ENCODE results near the gene CHAC2.

Gene CHAC2

GRCh38 chr2:53778536-53779162 lies 11.0 kb downstream of the CHAC2 start:
- DNase-seq (ENCODE audit: low read depth): no peak

DNA sequence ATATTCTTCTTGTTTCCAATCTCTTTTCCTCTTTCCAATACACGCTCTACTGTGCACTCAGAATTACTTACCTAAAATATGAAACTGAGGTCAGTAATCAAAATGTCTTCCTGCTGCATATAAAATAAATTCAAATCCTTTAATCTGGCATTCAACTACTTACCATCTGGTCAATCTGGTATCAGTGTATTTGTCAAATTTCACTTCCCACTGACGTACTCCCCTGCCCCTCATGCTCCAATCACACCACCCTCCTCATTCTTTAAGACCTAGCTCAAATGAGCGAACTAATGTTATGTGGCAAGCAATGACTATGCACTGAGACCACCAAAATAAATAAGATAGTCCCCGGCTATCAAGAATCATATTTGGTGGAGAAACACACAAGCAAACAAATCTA lies 12.5 kb downstream of the CHAC2 start:
- no peak for DNase-seq (ENCODE audit: low read depth)

GRCh38 chr2:53782676-53783075 lies 15.1 kb downstream of the CHAC2 start:
- no peak for DNase-seq (ENCODE audit: low read depth)

GRCh38 chr2:53784436-53784835 lies 16.8 kb downstream of the CHAC2 start:
- DNase-seq (ENCODE audit: low read depth): no peak

GRCh38 chr2:53785366-53785765 lies 17.8 kb downstream of the CHAC2 start:
- DNase-seq (ENCODE audit: low read depth): no peak

DNA sequence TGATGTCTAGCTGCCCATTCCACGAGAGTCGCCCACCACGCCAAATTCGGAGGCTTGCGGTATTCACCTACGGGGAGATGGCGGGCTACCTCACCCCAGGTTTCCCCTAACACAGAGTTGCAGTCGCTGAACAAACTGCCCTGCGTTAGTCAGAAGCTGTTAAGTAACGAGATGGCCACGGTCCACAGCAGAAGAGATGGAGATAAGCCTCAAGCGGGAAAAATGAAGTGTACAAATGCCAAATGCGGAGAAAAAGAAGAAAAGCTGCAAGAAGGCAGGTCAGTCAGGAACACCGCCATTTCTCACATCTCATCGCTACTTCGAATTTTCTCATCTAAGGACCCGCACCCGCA lies 18.7 kb downstream of the CHAC2 start:
- peak; percentile 4 for DNase-seq (ENCODE audit: low read depth)

DNA sequence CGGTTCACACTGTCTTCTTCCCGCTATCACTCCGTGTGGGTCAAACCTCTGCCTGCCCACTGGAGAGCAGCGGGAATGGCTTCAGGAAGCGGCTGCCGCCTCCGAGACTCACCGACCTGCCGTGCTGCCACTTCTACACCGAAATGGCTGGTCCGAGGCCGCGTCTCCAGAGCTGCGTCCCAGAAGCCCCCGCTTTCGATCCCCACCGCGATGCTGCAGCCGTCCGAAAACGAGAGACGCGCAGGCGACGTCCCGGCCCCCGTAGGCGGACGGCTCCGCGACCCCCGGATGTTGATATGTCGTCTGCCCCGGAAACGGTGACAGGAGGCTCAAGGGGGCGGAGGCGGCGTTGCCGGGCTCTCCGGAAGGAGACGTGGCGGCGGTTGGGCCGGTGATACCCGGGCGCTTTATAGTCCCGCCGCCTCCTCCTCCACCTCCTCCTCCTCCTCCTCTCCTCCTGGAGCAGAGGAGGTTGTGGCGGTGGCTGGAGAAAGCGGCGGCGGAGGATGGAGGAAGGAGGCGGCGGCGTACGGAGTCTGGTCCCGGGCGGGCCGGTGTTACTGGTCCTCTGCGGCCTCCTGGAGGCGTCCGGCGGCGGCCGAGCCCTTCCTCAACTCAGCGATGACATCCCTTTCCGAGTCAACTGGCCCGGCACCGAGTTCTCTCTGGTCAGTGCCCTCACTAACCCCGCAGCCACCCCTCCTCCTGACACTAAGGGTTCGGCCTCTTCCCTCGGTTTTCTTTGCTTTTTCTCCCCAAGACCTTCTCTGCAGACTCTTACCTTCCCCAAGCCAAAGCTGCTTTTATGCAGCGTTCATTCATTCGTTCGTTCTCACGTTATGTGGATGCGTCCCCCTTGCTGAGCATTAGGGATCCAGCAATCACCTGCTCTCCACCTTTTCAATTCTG lies 19.4 kb downstream of the CHAC2 start, which contains the start of the genes ASB3 and ERLEC1:
Gene ASB3, minus strand, starts transcription at position 249 of the 909 bp plus-strand sequence. CDS start 21,381 bp downstream, outside the sequence.
Gene ERLEC1, plus strand, starts transcription at position 340 of the 909 bp plus-strand sequence. Its CDS starts 167 bp downstream, at position 507.
- peak; percentile 83 for DNase-seq (ENCODE audit: low read depth)

DNA sequence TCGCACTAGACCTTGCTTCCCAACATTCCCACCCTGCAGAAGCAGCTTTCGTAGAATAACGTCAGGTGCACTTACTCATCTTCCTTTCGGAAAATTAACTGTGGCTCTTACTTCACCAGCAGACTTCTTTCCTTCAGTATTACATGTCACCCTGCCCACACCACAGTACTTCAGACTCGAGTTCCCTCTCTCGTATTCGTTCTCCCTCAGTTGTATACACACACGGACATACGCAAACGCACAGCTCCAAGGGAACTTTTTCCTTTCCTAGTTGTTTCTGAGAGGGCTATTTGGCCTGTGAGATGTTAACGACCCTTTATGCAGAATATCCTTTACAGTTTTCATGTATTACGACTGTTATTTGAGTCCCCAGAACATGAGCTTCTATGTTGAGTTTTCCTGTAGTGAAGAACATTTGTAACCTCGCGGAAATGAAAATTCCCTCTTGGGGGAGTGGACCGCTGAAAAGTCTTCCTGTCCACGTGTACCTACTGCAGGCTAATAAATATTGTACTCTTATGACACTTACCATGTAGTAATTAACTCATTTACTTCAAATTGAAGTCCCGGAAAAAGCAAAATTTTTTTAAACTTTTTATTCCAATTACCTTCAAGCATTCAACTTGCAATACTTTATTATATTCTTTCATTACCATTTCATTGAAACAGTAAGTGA lies 20.1 kb downstream of the CHAC2 start:
- peak; percentile 8 for DNase-seq (ENCODE audit: low read depth)

GRCh38 chr2:53793261-53793660 lies 25.7 kb downstream of the CHAC2 start:
- no peak for DNase-seq (ENCODE audit: low read depth)

- no peak for DNase-seq (ENCODE audit: low read depth)
Measured at GRCh38 chr2:53793821-53794220, 26.2 kb downstream of the CHAC2 start.

DNA sequence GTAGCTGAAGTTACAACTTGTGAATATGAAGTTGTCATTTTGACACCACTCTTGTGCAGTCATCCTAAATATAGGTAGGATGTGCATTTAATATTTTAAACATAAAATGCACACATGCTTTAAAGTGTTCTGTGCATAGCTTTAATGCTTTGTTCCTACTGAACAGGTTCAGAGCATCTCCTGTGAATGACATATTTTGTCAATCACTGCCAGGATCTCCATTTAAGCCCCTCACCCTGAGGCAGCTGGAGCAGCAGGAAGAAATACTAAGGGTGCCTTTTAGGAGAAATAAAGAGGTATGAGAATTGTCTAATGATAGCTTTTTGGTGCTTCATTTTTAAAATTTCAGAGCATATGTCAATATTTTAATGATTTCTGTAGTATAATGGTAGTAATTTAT lies 33.9 kb downstream of the CHAC2 start:
- no peak for DNase-seq (ENCODE audit: low read depth)

DNA sequence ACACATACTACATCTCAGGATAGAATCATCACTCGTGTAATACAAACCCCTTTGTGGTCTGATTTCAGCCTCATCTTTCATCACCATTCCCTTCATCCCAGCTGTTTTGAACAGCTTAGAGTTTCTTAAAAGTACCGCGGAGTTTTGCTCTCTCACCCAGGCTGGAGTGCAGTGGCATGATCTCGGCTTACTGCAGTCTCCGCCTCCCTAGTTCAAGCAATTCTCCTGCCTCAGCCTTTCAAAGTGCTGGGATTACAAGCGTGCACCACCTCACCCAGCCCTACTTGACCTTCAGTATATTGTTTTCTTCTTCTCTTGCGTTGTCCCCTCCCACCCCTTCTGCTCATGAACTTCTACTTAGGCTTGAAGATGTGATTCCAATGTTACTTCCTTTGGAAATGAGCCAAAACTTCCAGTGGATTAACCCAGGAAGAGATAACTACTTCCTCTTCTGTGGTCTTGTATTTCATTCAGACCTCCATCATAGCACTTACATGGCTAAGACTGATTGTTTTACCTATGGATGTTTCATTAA lies 35.1 kb downstream of the CHAC2 start:
- no peak for DNase-seq (ENCODE audit: low read depth)

DNA sequence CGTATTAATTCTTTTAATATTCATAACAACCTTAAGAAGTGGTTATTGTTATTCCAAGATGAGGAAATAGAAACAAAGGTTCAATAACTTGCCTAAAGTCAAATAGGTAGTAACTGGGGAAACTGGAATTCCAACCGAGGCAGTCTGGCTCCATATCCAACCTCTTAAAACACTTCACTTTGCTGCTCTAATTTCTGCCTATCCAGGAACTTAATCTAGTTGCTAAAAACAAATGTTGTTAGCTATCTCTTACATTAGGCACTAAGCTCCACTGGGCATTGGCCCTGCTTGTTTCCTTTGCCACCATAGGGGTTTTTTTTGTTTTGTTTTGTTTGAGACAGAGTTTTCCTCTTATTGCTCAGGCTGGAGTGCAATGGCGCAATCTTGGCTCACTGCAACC lies 44.0 kb downstream of the CHAC2 start:
- DNase-seq (ENCODE audit: low read depth): no peak

DNA sequence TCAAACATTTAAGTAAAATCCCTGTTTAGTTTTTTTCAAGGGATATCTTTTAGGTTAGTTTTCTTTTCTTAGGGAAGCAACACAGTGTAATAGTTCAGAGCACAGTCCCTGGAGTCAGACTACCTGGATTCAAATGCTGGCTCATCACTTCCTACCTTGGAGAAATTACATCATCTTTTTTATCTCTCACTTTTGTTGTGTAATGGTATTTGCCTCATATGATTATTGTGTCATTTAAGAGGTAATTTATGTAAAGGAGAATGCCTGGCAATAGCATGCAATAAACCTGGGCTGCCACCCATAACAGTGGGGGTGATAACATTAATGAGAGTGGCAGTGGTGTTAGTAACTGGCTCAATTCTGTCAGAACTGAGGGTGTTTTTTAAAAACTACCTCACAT lies 45.5 kb downstream of the CHAC2 start:
- DNase-seq (ENCODE audit: low read depth): no peak

GRCh38 chr2:53818854-53819435 lies 51.3 kb downstream of the CHAC2 start:
- DNase-seq (ENCODE audit: low read depth): no peak

DNA sequence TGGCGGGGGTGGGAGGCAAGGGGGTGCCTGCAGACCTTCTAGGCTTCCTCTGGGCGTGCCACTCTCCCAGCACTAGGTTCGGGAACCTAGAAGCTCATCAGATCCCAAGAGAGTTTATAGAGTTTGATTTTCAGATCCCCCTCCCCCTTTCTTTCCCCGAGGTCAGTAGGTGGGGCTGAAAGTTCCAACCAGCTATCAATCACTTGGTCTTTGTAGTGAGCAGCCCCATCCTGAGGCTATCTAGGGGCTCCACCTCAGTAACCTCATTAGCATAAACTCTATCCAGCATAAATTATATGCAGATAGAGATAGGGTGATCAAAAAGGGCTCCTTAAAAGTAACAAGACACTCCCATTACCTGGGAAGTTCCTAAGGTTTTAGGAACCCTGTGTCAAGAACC lies 52.0 kb downstream of the CHAC2 start:
- DNase-seq (ENCODE audit: low read depth): no peak

DNA sequence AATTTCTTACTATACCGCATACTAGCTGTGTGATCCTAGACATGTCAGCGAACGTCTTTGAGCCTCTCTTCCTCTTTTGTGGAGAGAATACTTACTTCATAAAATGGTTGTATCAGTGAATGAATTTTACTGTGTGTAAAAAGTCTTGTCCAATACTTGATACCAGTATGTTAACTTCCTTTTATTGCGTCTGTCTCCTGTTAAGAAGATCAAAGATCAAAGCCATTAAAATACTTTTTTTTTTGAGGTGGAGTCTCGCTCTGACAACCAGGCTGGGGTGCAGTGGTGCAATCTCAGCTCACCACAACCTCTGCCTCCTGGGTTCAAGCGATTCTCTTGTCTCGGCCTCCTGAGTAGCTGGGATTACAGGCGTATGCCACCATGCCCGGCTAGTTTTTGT lies 52.4 kb downstream of the CHAC2 start:
- DNase-seq (ENCODE audit: low read depth): no peak

DNA sequence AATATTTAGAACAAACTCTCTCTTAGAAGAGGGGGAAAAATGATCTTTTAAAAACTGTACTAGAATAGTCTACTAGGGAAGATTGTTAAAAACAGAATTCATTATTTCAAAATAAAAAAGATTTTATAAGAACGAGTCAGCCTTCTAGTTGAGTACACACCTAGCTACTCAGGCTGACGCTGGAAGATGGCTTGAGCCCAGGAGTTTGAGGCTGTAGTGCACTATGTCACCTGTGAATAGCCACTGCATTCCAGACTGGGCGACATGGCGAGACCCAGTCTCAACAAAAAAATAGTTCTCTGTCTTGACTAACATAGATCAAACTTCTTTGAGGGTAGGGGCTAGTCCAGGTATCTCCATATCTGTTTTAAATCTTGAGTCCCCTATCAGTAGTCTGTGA lies 53.1 kb downstream of the CHAC2 start:
- DNase-seq (ENCODE audit: low read depth): no peak

DNA sequence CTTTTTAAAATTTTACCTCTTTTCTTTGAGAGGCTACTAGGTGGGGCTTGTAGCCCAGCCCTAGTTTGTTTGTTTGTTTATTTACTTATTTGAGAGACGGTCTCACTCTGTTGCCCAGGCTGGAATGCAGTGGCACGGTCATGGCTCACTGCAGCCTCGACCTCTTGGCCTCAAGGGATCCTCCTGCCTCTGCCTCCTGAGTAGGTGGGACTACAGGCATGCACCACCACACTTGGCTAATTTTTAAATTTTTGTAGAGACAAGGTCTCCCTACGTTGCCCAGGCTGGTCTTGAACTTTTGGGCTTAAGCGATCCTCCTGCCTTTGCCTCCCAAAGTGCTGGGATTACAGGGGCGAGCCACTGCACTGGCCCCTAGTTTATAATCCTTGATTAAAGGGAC lies 54.2 kb downstream of the CHAC2 start:
- DNase-seq (ENCODE audit: low read depth): no peak

DNA sequence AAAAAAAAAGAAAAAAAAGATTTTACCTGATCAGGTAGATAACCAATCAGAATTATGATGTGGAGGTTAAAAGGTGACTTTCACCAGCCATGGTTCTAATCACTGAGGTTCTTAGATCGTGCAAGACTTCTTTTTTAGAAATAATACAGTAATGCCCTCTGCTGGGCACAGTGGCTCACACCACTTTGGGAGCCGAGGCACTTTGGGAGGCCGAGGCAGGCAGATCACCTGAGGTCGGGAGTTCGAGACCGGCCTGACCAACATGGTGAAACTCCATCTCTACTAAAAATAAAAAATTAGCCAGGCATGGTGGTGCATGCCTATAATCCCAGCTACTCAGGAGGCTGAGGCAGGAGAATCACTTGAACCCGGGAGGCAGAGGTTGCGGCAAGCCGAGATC lies 56.0 kb downstream of the CHAC2 start:
- peak; percentile 3 for DNase-seq (ENCODE audit: low read depth)
